ENCODE data around the gene DPP10.
"Not testable (repeated sequence)": the region's sequence is repeated elsewhere in the genome, so short reads cannot be mapped to it uniquely, and the experiment has no call there.

DPP10 gene

DNA sequence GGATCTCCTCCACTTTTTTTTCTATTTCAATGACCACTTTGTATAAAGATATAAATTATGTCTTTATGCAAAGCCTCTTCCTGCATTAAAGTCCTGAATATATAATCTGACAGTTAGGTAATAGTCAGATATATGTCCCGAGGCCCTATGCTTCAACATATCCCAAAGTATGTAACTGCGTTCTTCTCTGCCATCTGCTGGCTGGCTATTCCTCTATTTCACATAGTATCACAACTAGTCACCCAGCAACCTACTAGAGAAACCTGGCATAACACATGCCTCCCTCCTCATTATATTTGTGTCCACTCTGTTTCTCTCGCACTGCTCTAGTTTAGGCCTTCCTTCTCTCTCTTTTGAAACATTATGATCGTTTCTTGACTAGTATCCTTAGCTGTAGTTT, 640.8 kb downstream of the DPP10 start:
- TF ChIP-seq, protein P1, sequence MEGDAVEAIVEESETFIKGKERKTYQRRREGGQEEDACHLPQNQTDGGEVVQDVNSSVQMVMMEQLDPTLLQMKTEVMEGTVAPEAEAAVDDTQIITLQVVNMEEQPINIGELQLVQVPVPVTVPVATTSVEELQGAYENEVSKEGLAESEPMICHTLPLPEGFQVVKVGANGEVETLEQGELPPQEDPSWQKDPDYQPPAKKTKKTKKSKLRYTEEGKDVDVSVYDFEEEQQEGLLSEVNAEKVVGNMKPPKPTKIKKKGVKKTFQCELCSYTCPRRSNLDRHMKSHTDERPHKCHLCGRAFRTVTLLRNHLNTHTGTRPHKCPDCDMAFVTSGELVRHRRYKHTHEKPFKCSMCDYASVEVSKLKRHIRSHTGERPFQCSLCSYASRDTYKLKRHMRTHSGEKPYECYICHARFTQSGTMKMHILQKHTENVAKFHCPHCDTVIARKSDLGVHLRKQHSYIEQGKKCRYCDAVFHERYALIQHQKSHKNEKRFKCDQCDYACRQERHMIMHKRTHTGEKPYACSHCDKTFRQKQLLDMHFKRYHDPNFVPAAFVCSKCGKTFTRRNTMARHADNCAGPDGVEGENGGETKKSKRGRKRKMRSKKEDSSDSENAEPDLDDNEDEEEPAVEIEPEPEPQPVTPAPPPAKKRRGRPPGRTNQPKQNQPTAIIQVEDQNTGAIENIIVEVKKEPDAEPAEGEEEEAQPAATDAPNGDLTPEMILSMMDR (IDR thresholded peaks at IDR 0.05), result peak; percentile 43
- no peak for TF ChIP-seq ZFX (IDR thresholded peaks at IDR 0.05; ENCODE audit: borderline replicate concordance)
- no peak overlapping the region for H3K27ac ChIP-seq

DNA sequence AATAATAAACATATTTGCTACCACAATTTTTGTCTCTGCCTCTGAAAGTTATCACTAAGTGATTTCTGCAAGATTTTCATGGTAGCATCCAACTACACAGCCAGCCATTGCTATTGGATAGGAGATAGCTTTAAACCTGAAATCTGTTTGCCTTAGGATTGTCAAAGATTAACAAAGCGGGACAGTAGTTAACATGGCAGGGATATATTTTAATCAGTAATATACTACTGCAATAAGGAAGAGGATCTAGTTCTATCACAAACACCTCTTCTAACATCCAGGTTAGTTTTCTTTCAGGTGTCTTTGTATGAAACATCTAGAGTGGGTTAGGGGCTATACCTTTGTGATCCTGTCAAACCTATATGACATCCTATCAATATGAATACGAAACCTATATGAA, 641.3 kb downstream of the DPP10 start:
- TF ChIP-seq, protein P1 (IDR thresholded peaks at IDR 0.05), result no peak
- no peak for TF ChIP-seq ZFX (IDR thresholded peaks at IDR 0.05; ENCODE audit: borderline replicate concordance)
- H3K27ac ChIP-seq, result no peak overlapping the region

DNA sequence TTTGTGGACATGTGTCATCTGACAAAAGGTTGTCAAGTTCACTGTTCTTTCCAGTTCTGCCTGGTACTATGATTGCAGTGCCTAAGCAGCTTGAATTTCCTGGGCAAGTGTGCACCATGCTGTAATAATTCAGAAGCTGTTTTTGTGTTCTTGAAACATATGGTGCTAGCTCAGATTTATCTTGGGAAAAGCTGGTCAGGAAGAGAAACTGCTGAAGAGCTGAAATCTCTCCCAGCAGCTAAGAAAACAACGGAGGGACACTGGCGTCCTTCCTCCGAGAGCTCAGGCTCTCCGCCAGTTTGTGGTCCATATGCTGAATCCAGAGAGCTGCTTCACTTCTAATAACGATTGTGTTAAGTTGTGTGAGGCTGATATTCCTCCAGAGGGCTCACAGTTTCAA, 642.0 kb downstream of the DPP10 start:
- TF ChIP-seq ZFX (IDR thresholded peaks at IDR 0.05; ENCODE audit: borderline replicate concordance), result no peak
- TF ChIP-seq, protein P1 (IDR thresholded peaks at IDR 0.05), result no peak
- H3K27ac ChIP-seq, result no peak overlapping the region

DNA sequence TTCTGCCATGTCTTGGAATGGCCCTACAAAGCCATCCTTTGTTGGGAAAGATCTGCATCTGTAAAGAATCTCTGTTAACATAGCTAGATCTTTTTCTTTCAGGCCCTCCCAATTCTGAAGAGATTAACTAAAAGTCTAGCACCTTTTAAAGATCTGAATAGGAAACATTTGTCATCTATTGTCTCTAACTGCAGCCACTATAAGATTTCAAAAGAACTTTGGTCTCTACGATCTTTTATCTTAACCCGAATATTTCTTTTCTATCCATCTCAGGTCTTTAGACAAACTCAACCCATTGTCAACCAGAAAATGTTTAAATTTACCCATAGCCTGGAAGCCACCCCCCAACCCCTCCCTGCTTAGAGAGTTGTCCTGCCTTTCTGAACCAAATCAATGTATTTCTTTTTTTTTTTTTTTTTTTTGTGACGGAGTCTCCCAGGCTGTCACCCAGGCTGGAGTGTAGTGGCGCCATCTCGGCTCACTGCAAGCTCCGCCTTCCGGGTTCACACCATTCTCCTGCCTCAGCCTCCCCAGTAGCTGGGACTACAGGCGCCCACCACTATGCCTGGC, 643.7 kb downstream of the DPP10 start:
- H3K27ac ChIP-seq, result not testable (repeated sequence)

DNA sequence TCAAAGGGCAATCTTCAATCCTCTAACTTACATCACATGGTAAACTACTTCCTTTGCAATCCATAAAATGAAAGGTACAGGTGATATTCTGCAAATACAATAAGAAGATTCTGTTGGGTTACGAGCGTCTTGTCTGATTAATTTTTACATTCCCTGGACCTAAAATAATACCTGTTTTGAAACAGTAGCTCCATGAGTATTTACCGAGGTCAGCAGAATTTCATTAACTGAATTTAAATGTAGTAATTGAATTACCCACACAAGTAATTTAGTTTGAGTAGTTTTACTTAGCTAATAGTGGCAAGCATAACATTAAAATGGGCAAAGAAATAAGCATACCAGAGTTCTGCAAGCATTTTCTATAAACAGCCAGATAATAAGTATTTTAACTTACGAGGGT, 652.0 kb downstream of the DPP10 start:
- H3K27ac ChIP-seq, result no peak overlapping the region
- TF ChIP-seq ZFX (IDR thresholded peaks at IDR 0.05; ENCODE audit: borderline replicate concordance), result no peak
- TF ChIP-seq, protein P1 (IDR thresholded peaks at IDR 0.05), result no peak

DNA sequence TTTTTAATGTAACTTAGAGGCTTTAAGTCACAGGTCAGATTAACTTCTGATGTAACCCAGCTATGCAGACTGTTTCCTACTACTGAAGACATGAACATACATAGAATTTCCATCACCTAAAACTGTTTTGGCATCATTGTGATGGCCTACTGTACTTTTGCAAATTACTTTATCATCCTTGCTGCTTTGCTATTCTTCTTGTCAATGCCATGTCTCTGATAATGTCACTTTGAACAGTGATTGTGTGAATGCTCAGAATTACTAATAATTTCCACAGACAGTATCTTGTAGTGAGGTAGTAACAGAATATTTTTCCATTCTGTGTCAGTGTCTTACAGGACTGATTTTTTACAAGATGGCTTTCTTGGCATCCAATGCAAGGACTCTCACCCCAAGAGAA, 663.5 kb downstream of the DPP10 start:
- TF ChIP-seq ZFX (IDR thresholded peaks at IDR 0.05; ENCODE audit: borderline replicate concordance), result no peak
- TF ChIP-seq, protein P1 (IDR thresholded peaks at IDR 0.05), result no peak
- H3K27ac ChIP-seq, result no peak overlapping the region

DNA sequence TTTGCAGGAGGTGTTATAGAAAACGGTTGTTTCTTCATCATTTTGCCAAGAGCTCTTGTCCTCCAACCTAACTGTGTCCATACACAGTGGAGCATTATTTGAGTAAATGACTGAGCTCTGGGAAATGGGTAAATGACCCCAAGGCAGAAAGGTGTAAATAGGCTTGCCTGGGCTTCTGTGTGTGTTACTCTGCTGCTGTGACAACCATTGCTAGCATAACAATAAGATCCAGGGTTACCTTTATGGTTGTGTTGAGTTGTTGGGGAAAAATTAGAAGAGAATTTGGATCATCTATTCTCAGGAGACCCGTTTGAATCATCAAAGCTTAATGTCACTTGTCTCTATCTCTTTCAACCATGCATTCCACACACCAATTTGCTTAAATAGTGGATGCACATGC, 672.7 kb downstream of the DPP10 start:
- H3K27ac ChIP-seq, result no peak overlapping the region
- TF ChIP-seq ZFX (IDR thresholded peaks at IDR 0.05; ENCODE audit: borderline replicate concordance), result no peak
- TF ChIP-seq, protein P1 (IDR thresholded peaks at IDR 0.05), result no peak

DNA sequence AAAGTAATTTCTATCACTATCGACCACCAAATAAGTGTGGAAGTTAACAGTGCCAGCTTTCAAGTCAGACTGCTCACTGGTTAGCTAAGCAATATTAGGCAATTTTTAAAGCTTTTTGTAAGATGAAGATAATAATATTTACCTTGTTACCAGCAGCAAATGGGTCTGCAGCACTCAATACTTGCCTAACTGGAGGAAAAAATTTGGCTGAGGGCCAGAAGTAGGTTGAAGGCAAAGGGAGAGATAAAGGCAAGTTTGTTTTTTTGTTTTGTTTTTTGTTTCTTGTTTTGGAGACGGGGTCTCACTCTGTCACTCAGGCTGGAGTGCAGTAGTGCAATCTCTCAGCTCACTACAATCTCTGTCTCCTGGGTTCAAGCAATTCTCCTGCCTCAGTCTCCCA, 675.9 kb downstream of the DPP10 start:
- no peak overlapping the region for H3K27ac ChIP-seq
- no peak for TF ChIP-seq ZFX (IDR thresholded peaks at IDR 0.05; ENCODE audit: borderline replicate concordance)
- TF ChIP-seq, protein P1 (IDR thresholded peaks at IDR 0.05), result no peak

All from 22Rv1 (cell line).